Calu3 (cell line): Measurements from ENCODE around the gene CHST15. TPM values are rescaled to one million over a fixed set of nuclear protein-coding genes. Genes with fewer than 3 reads are reported as not detected.
"Not testable (repeated sequence)": the region's sequence is repeated elsewhere in the genome, so short reads cannot be mapped to it uniquely, and the experiment has no call there.

Experiments used
- BruUV-seq: library from RNA; stranded (reverse); fragments of 400-500 nt; replicated peaks from 2 replicates; lab custom pipeline; 2021; lab: Mats Ljungman, UMichigan
- CTCF ChIA-PET: fragments of 300-600 bp; sonication (Branson Sonifier 250); formaldehyde crosslinking; loops from one replicate; lab custom pipeline; 2022; ENCODE audit warnings: antibody characterized with exemption; lab: Charles Lee
- DNase-seq: peaks from one replicate; pipeline ENCODE4 v3.0.0; 2022
- H3K27ac Mint-ChIP-seq: one replicate; pipeline ENCODE4 v1.8.0; 2022; ENCODE audit warnings: mixed read lengths; ENCODE audit not compliant: unreplicated experiment
- H3K27me3 Mint-ChIP-seq: one replicate; pipeline ENCODE4 v1.8.0; 2022; ENCODE audit warnings: mixed read lengths; ENCODE audit not compliant: unreplicated experiment
- H3K36me3 Mint-ChIP-seq: one replicate; pipeline ENCODE4 v1.8.0; 2022; ENCODE audit warnings: mild to moderate bottlenecking, moderate library complexity, mixed read lengths; ENCODE audit not compliant: insufficient read depth, unreplicated experiment
- H3K4me1 Mint-ChIP-seq: one replicate; pipeline ENCODE4 v1.8.0; 2022; ENCODE audit warnings: mild to moderate bottlenecking, low read depth, mixed read lengths; ENCODE audit not compliant: unreplicated experiment
- H3K4me3 Mint-ChIP-seq: one replicate; pipeline ENCODE4 v1.8.0; 2022; ENCODE audit warnings: mild to moderate bottlenecking, low read depth, moderate library complexity, mixed read lengths; ENCODE audit not compliant: unreplicated experiment
- H3K9me3 Mint-ChIP-seq: one replicate; pipeline ENCODE4 v1.8.0; 2022; ENCODE audit warnings: low read depth, mixed read lengths; ENCODE audit not compliant: unreplicated experiment
- CTCF ChIP-seq: fragments of 200-600 bp; IDR thresholded peaks from one replicate; pipeline ENCODE4 v1.8.0; 2022; ENCODE audit warnings: antibody characterized with exemption; ENCODE audit not compliant: unreplicated experiment
- intact Hi-C: fragments of 100-400 bp; cut with micrococcal nuclease; formaldehyde crosslinking; loops from one replicate; pipeline ENCODE4 v1.10.0; 2022; ENCODE audit not compliant: unreplicated experiment
- total RNA-seq: library from RNA; stranded (reverse); gene quantifications from 2 replicates; pipeline ENCODE4 v1.2.3, GENCODE V29; 2022

The CHST15 gene
- total RNA-seq, 1 experiment from 2014 or later: 19.3 TPM

GRCh38 chr10:124094419-124094785 is 1.0 kb upstream of the CHST15 start:
- Mint-ChIP-seq H3K27ac (no peak overlapping the region), H3K4me1 (peaks cover 14% of the 10 kb centered on the region), H3K27me3 (no peaks in the 10 kb centered on the region), H3K9me3 (no peaks in the 10 kb centered on the region), H3K36me3 (peaks cover 32% of the 10 kb centered on the region), H3K4me3 (peak overlapping the region; percentile 76)
- DNase-seq: no peak
- CTCF ChIA-PET: no interaction called here
- TF ChIP-seq CTCF: no peak
- no TSS peak for BruUV-seq
- intact Hi-C loops: loop anchor here (5.0 to 10.0 kb wide), 3 partner anchors 97 to 290 kb away; no protein-coding TSS in a partner anchor

GRCh38 chr10:124093774-124094418 is 498 bp upstream of the CHST15 start:
- intact Hi-C loops: loop anchor here (5.0 to 10.0 kb wide), 3 partner anchors 97 to 291 kb away; no protein-coding TSS in a partner anchor
- peak overlapping the region; percentile 76 for H3K4me3 Mint-ChIP-seq
- DNase-seq: peak; percentile 6
- H3K27ac Mint-ChIP-seq, H3K27me3 Mint-ChIP-seq, H3K9me3 Mint-ChIP-seq: not testable (repeated sequence)
- CTCF ChIA-PET: interaction anchor here (1.3 kb wide), 1 partner anchor 99 kb away, joined by 3 read pairs; no protein-coding TSS in a partner anchor
- BruUV-seq: TSS peak; percentile 42
- peaks cover 19% of the 10 kb centered on the region for H3K4me1 Mint-ChIP-seq
- peaks cover 32% of the 10 kb centered on the region for H3K36me3 Mint-ChIP-seq

- DNase-seq: peak; percentile 42
- intact Hi-C loops: loop anchor here (5.0 to 10.0 kb wide), 3 partner anchors 95 to 292 kb away; no protein-coding TSS in a partner anchor
- Mint-ChIP-seq H3K36me3 (peaks cover 32% of the 10 kb centered on the region), H3K4me1 (peaks cover 28% of the 10 kb centered on the region), H3K4me3 (peak overlapping the region; percentile 76), H3K9me3 (no peaks in the 10 kb centered on the region), H3K27ac (no peak overlapping the region), H3K27me3 (no peaks in the 10 kb centered on the region)
- CTCF ChIA-PET: no interaction called here
- no TSS peak for BruUV-seq
- TF ChIP-seq CTCF: no peak
Observed at GRCh38 chr10:124092250-124092859, 1.0 kb downstream of the CHST15 start.

GRCh38 chr10:124091646-124092249 is 1.6 kb downstream of the CHST15 start:
- intact Hi-C loops: loop anchor here (5.0 to 10.0 kb wide), 3 partner anchors 94 to 293 kb away; no protein-coding TSS in a partner anchor
- H3K27ac Mint-ChIP-seq: no peak overlapping the region
- H3K36me3 Mint-ChIP-seq: peaks cover 32% of the 10 kb centered on the region
- peak; percentile 31 for DNase-seq
- TF ChIP-seq CTCF: no peak
- H3K27me3 Mint-ChIP-seq: no peaks in the 10 kb centered on the region
- peaks cover 28% of the 10 kb centered on the region for H3K4me1 Mint-ChIP-seq
- peak overlapping the region; percentile 76 for H3K4me3 Mint-ChIP-seq
- H3K9me3 Mint-ChIP-seq: no peaks in the 10 kb centered on the region
- BruUV-seq: no TSS peak
- CTCF ChIA-PET: no interaction called here
